Body of pancreas (tissue), 4 donors: ENCODE results near the gene TPST1. TPM values are rescaled to one million over a fixed set of nuclear protein-coding genes. Genes with fewer than 3 reads are reported as not detected.
A peak's percentile ranks its signal among the peaks of the same experiment; 100 is the strongest.

Experiments used
- ATAC-seq: fragments of 150-250 bp; one replicate; pipeline ENCODE4 v1.9.1; 2016
- DNase-seq, 4 donors: peaks; one replicate each; pipeline ENCODE4 v3.0.0-alpha.2; 2019
- H3K27ac ChIP-seq, 4 donors: fragments of 200-600 bp; sonication (generic); 1 replicate in 3 of 4; 2 replicates in 1 of 4; pipeline versions ENCODE4 v1.5.1 to v1.6.1; 2016 to 2019; ENCODE audit warnings: mild to moderate bottlenecking in 1 of 4, mixed read lengths in 1 of 4, moderate library complexity in 1 of 4
- H3K27me3 ChIP-seq, 2 donors: fragments of 200-600 bp; sonication (generic); one replicate each; pipeline ENCODE4 v1.6.0; 2016; ENCODE audit warnings: mild to moderate bottlenecking in 1 of 2
- H3K36me3 ChIP-seq, 2 donors: fragments of 200-600 bp; sonication (generic); replicated peaks in 1 of 2; 2 replicates each; pipeline ENCODE4 v1.5.1; 2016; ENCODE audit warnings: low read depth in 2 of 2; ENCODE audit not compliant: insufficient read depth in 1 of 2
- H3K4me1 ChIP-seq: fragments of 200-600 bp; sonication (generic); one replicate; pipeline ENCODE4 v1.6.0; 2016
- H3K4me3 ChIP-seq, 2 donors: fragments of 200-600 bp; sonication (generic); 1 replicate in 1 of 2; 2 replicates in 1 of 2; pipeline ENCODE4 v1.5.1; 2016 to 2019
- H3K9me3 ChIP-seq, 3 donors: fragments of 200-600 bp; sonication (generic); 1 replicate in 2 of 3; 2 replicates in 1 of 3; pipeline ENCODE4 v1.5.1; 2016
- CTCF ChIP-seq, 7 experiments: fragments of 450-650 bp in 4 of 7; fragments of 200-600 bp in 3 of 7; sonication (generic) in 3 of 7; IDR thresholded peaks; one replicate each; pipeline ENCODE4 v1.5.1; 2016 to 2019; ENCODE audit warnings: antibody characterized with exemption in 7 of 7
- POLR2A ChIP-seq, 3 donors: fragments of 450-650 bp; IDR thresholded peaks; one replicate each; pipeline ENCODE4 v1.6.1; 2016; ENCODE audit warnings: antibody characterized with exemption in 3 of 3, mild to moderate bottlenecking in 2 of 3
- WGBS, 2 donors: methylation state at CpG; one replicate each; pipeline ENCODE4 v1.1.5; 2017; 5-methylcytosine and 5-hydroxymethylcytosine counted together
- intact Hi-C: fragments of 100-400 bp; cut with DNase I; formaldehyde crosslinking; loops from one replicate; pipeline ENCODE4 v1.15.1; 2023
- total RNA-seq, 2 donors: library from RNA; depleted of rRNA; stranded (reverse); fragments of >200 nt; gene quantifications; one replicate each; pipeline ENCODE4 v1.1.0, GENCODE V29; 2016

The TPST1 gene
- total RNA-seq, 2 donors from 2014 or later = 12.5 to 16.5 TPM

GRCh38 chr7:66187905-66188304, 17.2 kb upstream of the TPST1 start:
- WGBS, 2 donors = 9 to 14% methylated on average over 1 of the region's 1 CpG
- no peaks in the 10 kb centered on the region for H3K27me3 ChIP-seq
- intact Hi-C loops = no loop called here
- peak in 2 of 4 donors; percentile 22 to 35 for DNase-seq
- no peak for TF ChIP-seq CTCF (IDR thresholded peaks at IDR 0.05)
- no peak for TF ChIP-seq POLR2A (IDR thresholded peaks at IDR 0.05)
- H3K9me3 ChIP-seq = no peaks in the 10 kb centered on the region
- ATAC-seq = no peak
- H3K27ac ChIP-seq = no peak overlapping the region
- H3K4me3 ChIP-seq = no peak overlapping the region
- peaks cover 10% of the 10 kb centered on the region for H3K4me1 ChIP-seq
- no peaks in the 10 kb centered on the region for H3K36me3 ChIP-seq

- 66 to 92% methylated on average over 2 of the region's 2 CpGs for WGBS, 2 donors
Measured at GRCh38 chr7:66188645-66189044, 16.5 kb upstream of the TPST1 start.

GRCh38 chr7:66189695-66190503, 15.2 kb upstream of the TPST1 start:
- peak overlapping the region in 1 of 4 donors; percentile 25 for H3K27ac ChIP-seq
- H3K36me3 ChIP-seq = no peaks in the 10 kb centered on the region
- no peak for ATAC-seq
- DNase-seq = no peak
- 23 to 71% methylated on average over 2 to 7 of the region's 7 CpGs for WGBS, 2 donors
- H3K9me3 ChIP-seq = no peaks in the 10 kb centered on the region
- H3K4me1 ChIP-seq = peaks cover 10% of the 10 kb centered on the region
- no peak overlapping the region for H3K4me3 ChIP-seq
- TF ChIP-seq POLR2A (IDR thresholded peaks at IDR 0.05) = no peak
- TF ChIP-seq CTCF (IDR thresholded peaks at IDR 0.05) = no peak
- H3K27me3 ChIP-seq = no peaks in the 10 kb centered on the region
- intact Hi-C loops = no loop called here

More at GRCh38 chr7:66188645-66189044, 16.5 kb upstream of the TPST1 start:
- intact Hi-C loops = no loop called here
- TF ChIP-seq POLR2A (IDR thresholded peaks at IDR 0.05) (no peak), CTCF (IDR thresholded peaks at IDR 0.05) (no peak)
- no peaks in the 10 kb centered on the region for H3K27me3 ChIP-seq
- no peaks in the 10 kb centered on the region for H3K9me3 ChIP-seq
- H3K4me1 ChIP-seq = peaks cover 10% of the 10 kb centered on the region
- no peak overlapping the region for H3K4me3 ChIP-seq
- no peaks in the 10 kb centered on the region for H3K36me3 ChIP-seq
- ATAC-seq (no peak), DNase-seq (no peak)
- no peak overlapping the region for H3K27ac ChIP-seq

GRCh38 chr7:66190504-66190857, 14.7 kb upstream of the TPST1 start:
- H3K4me1 ChIP-seq = peaks cover 10% of the 10 kb centered on the region
- intact Hi-C loops = no loop called here
- H3K36me3 ChIP-seq = no peaks in the 10 kb centered on the region
- TF ChIP-seq CTCF (IDR thresholded peaks at IDR 0.05) (no peak), POLR2A (IDR thresholded peaks at IDR 0.05) (no peak)
- ATAC-seq = no peak
- H3K4me3 ChIP-seq = no peak overlapping the region
- WGBS, 2 donors = 31 to 44% methylated on average over 5 of the region's 5 CpGs
- no peak for DNase-seq
- H3K9me3 ChIP-seq = no peaks in the 10 kb centered on the region
- H3K27ac ChIP-seq = peak overlapping the region in 1 of 4 donors; percentile 25
- H3K27me3 ChIP-seq = no peaks in the 10 kb centered on the region
